K562 (cell line): ENCODE data around the gene DGLUCY. TPM values are rescaled to one million over a fixed set of nuclear protein-coding genes. Genes with fewer than 3 reads are reported as not detected.

Source experiments
- ATAC-seq: fragments of 200-7000 bp; cut with Tn5 transposase; 3 replicates; pipeline ENCODE4 v1.9.1; 2020; ENCODE audit warnings: moderate library complexity
- BruUV-seq: library from RNA; stranded (reverse); fragments of 400-500 nt; replicated peaks from 2 replicates; lab custom pipeline; 2021; lab: Mats Ljungman, UMichigan
- CTCF ChIA-PET: fragments of 300-600 bp; formaldehyde crosslinking; extraction: SDS; loops from one replicate; lab custom pipeline; 2021; ENCODE audit warnings: low intra/inter-chr PET ratio; lab: Yijun Ruan, JAX
- POLR2A ChIA-PET: fragments of 300-600, 350-650 bp; sonication (Branson Sonifier 250); formaldehyde crosslinking; extraction: SDS; loops from one replicate; lab custom pipeline; 2021; ENCODE audit warnings: antibody characterized with exemption, inconsistent platforms; lab: Yijun Ruan, JAX
- DNase-seq, 4 experiments: peaks; one replicate each; pipeline versions ENCODE4 v3.0.0 to v3.0.0-alpha.2; 2011 to 2018; ENCODE audit warnings: low spot score in 3 of 4, mixed read lengths in 3 of 4; ENCODE audit errors: extremely low read depth in 1 of 4
- FAIRE-seq: peaks from 2 replicates; lab custom pipeline; 2011; peaks lifted over from hg19 to GRCh38; lab: Jason Lieb, UNC
- H2AFZ ChIP-seq: 2 replicates; pipeline ENCODE4 v1.6.0; 2011; ENCODE audit warnings: low read depth, low read length, control low read depth, inconsistent platforms
- H3K27ac ChIP-seq: fragments of 200-600 bp; 3 replicates; pipeline ENCODE4 v1.8.0; 2011; ENCODE audit warnings: low read depth, mild to moderate bottlenecking, control low read depth, inconsistent platforms, low read length, moderate library complexity, mixed read lengths; ENCODE audit errors: extremely low read depth
- H3K27me3 ChIP-seq, 2 experiments: fragments of 300-600 bp in 1 of 2; 2 replicates in 1 of 2; 3 replicates in 1 of 2; pipeline versions ENCODE4 v1.6.0 to v1.8.0; 2011; ENCODE audit warnings: inconsistent platforms in 2 of 2, low read length in 2 of 2, mild to moderate bottlenecking in 1 of 2, mixed read lengths in 1 of 2, moderate library complexity in 1 of 2; ENCODE audit not compliant: control insufficient read depth in 2 of 2, insufficient read depth in 2 of 2
- H3K36me3 ChIP-seq: fragments of 300-600 bp; 3 replicates; pipeline ENCODE4 v1.8.0; 2011; ENCODE audit warnings: mild to moderate bottlenecking, low read length, inconsistent platforms; ENCODE audit not compliant: control insufficient read depth, insufficient read depth
- H3K4me1 ChIP-seq, 2 experiments: fragments of 200-600 bp in 1 of 2; replicated peaks in 1 of 2; 2 replicates in 1 of 2; 3 replicates in 1 of 2; pipeline versions ENCODE4 v1.5.1 to v1.8.0; 2011; ENCODE audit warnings: inconsistent platforms in 2 of 2, low read length in 2 of 2, mild to moderate bottlenecking in 1 of 2, mixed read lengths in 1 of 2, moderate library complexity in 1 of 2; ENCODE audit not compliant: control insufficient read depth in 2 of 2, insufficient read depth in 2 of 2
- H3K4me2 ChIP-seq: 2 replicates; pipeline ENCODE4 v1.6.1; 2011; ENCODE audit warnings: low read length, control low read depth, inconsistent platforms, mixed read lengths; ENCODE audit not compliant: insufficient read depth
- H3K4me3 ChIP-seq: fragments of 200-600 bp; sonication (generic), shearing (Covaris generic); 2 replicates; pipeline ENCODE4 v1.5.1; 2016; ENCODE audit warnings: control low read depth, inconsistent platforms
- H3K79me2 ChIP-seq: fragments of 200-600 bp; 3 replicates; pipeline ENCODE4 v1.8.0; 2011; ENCODE audit warnings: low read length, inconsistent platforms; ENCODE audit not compliant: control insufficient read depth, insufficient read depth
- H3K9ac ChIP-seq, 2 experiments: 2 replicates each; pipeline versions ENCODE4 v1.6.0 to v1.6.1; 2011; ENCODE audit warnings: low read depth in 2 of 2, low read length in 2 of 2, control low read depth in 1 of 2, inconsistent platforms in 1 of 2, mild to moderate bottlenecking in 1 of 2, mixed read lengths in 1 of 2; ENCODE audit not compliant: insufficient read depth in 1 of 2
- H3K9me1 ChIP-seq: one replicate; pipeline ENCODE4 v1.6.0; 2011; ENCODE audit warnings: inconsistent platforms, mild to moderate bottlenecking, low read length, moderate library complexity; ENCODE audit not compliant: control insufficient read depth, insufficient read depth
- H3K9me3 ChIP-seq: replicated peaks from 2 replicates; pipeline ENCODE4 v1.5.1; 2011; ENCODE audit warnings: low read depth, low read length, inconsistent platforms; ENCODE audit not compliant: control insufficient read depth, insufficient read depth
- H4K20me1 ChIP-seq: replicated peaks from 2 replicates; pipeline ENCODE4 v1.6.1; 2011; ENCODE audit warnings: low read length, inconsistent platforms, mixed read lengths; ENCODE audit not compliant: control insufficient read depth, insufficient read depth
- GTF2E2 ChIP-seq: fragments of 200-800 bp; sonication (Bioruptor generic); IDR thresholded peaks from 2 replicates; pipeline ENCODE4 v1.6.1; 2016; ENCODE audit warnings: missing genetic modification characterization, missing compliant biosample characterization
- RBM25 ChIP-seq: fragments of 200-400 bp; formaldehyde crosslinking; IDR thresholded peaks from 2 replicates; pipeline ENCODE4 v1.6.1; 2018; ENCODE audit warnings: low read length, low read depth, moderate library complexity; ENCODE audit not compliant: severe bottlenecking
- RREB1 ChIP-seq: fragments of 250-450 bp; sonication (Bioruptor Pico); IDR thresholded peaks from 2 replicates; pipeline ENCODE4 v1.4.0; 2020
- ZNF263 ChIP-seq: sonication (generic); formaldehyde crosslinking; IDR thresholded peaks from 2 replicates; pipeline ENCODE4 v1.8.0; 2022; ENCODE audit warnings: mild to moderate bottlenecking, missing genetic modification reagents, borderline replicate concordance
- WGBS: fragments of 100-300 bp; shearing (Covaris generic); methylation state at CpG from one replicate; pipeline ENCODE4 v1.1.6; 2016; ENCODE audit warnings: low coverage, mixed read lengths; ENCODE audit not compliant: insufficient coverage; ENCODE audit errors: missing lambda C conversion rate; 5-methylcytosine and 5-hydroxymethylcytosine counted together
- in situ Hi-C: fragments of 300-500 bp; cut with MboI; formaldehyde crosslinking; loops from 4 replicates; pipeline ENCODE4 v1.15.0; 2018; ENCODE audit warnings: inconsistent platforms, mixed read lengths
- intact Hi-C: fragments of 100-400 bp; cut with micrococcal nuclease; formaldehyde crosslinking; loops from 2 replicates; pipeline ENCODE4 v1.14.2; 2022
- polyA plus RNA-seq, 8 experiments: library from polyadenylated mRNA; depleted of rRNA in 4 of 8; stranded (reverse) in 5 of 8; unstranded in 3 of 8; fragments of >200 nt; fragmentation: Nextera tagmentation in 2 of 8; fragmentation: Illumina TruSeq in 1 of 8; extraction: Ambion mirVana in 2 of 8; extraction: Trizol in 1 of 8; gene quantifications; 2 replicates each; pipeline versions ENCODE4 v1.2.1 to v1.2.3, GENCODE V29; 2011 to 2014; ENCODE audit warnings: inconsistent platforms in 1 of 8, missing spikeins in 1 of 8
- total RNA-seq, 7 experiments: library from RNA; depleted of rRNA in 6 of 7; stranded (reverse); fragments of >200 nt in 6 of 7; fragmentation: Illumina TruSeq in 2 of 7; extraction: Trizol in 2 of 7; gene quantifications; 2 replicates each; pipeline versions ENCODE4 v1.2.1 to v1.2.3, GENCODE V29; 2011 to 2021; ENCODE audit warnings: low replicate concordance in 1 of 7

The DGLUCY gene
- total and polyA plus RNA-seq, 9 of the 15 experiments (the other 6 are each of a cell fraction or from before 2014, with no cell fraction given): 9.9 to 28.4 (median 21.0) TPM

GRCh38 chr14:91265404-91265803 lies 151.5 kb downstream of the DGLUCY start:
- FAIRE-seq: no peak

More at GRCh38 chr14:91265404-91265803, 151.5 kb downstream of the DGLUCY start:
- H3K9me3 ChIP-seq: no peaks in the 10 kb centered on the region
- peak overlapping the region; percentile 61 for H3K4me3 ChIP-seq
- TF ChIP-seq RBM25 (peak; percentile 2), ZNF263 (CRISPR knock-in tag) (peak; percentile 89), RREB1 (no peak), GTF2E2 (tag) (peak; percentile 71)
- peak overlapping the region; percentile 87 for H3K4me2 ChIP-seq
- ATAC-seq (peak; percentile 4; the same call in 2 of the 3 replicates), DNase-seq (no peak)
- H3K27ac ChIP-seq: peak overlapping the region; percentile 84
- peaks cover 41 to 47% of the 10 kb centered on the region in 2 experiments for H3K4me1 ChIP-seq
- peak overlapping the region; percentile 88 to 93 for H3K9ac ChIP-seq
- no peaks in the 10 kb centered on the region for H3K9me1 ChIP-seq
- BruUV-seq: no TSS peak
- in situ Hi-C loops: no loop called here
- CTCF ChIA-PET: no interaction called here
- intact Hi-C loops: loop anchor here (5.0 kb wide), 1 partner anchor 63 kb away; no protein-coding TSS in a partner anchor
- H3K27me3 ChIP-seq: no peaks in the 10 kb centered on the region
- POLR2A ChIA-PET: interaction anchor here (0.6 to 1.8 kb wide), 4 partner anchors 10 to 46 kb away, joined by 3 to 7 read pairs (median 4); no protein-coding TSS in a partner anchor
- peaks cover 31% of the 10 kb centered on the region for H3K79me2 ChIP-seq
- 28% methylated on average over 4 of the region's 7 CpGs for WGBS
- H3K36me3 ChIP-seq: no peaks in the 10 kb centered on the region
- no peaks in the 10 kb centered on the region for H4K20me1 ChIP-seq
- H2AFZ ChIP-seq: peak overlapping the region; percentile 72
